Left ventricle myocardium inferior (tissue), 1 donor: ENCODE data around the gene SLFN11. TPM values are rescaled to one million over a fixed set of nuclear protein-coding genes. Genes with fewer than 3 reads are reported as not detected.
"Not testable (repeated sequence)": the region's sequence is repeated elsewhere in the genome, so short reads cannot be mapped to it uniquely, and the experiment has no call there.

Experiments used
- DNase-seq: peaks from one replicate; pipeline ENCODE4 v3.0.0-alpha.2; 2020
- H3K27ac ChIP-seq: fragments of 200-600 bp; replicated peaks from 2 replicates; pipeline ENCODE4 v1.8.0; 2021
- H3K27me3 ChIP-seq: fragments of 200-600 bp; 2 replicates; pipeline ENCODE4 v1.8.0; 2021; ENCODE audit warnings: low read depth
- H3K36me3 ChIP-seq: fragments of 200-600 bp; 2 replicates; pipeline ENCODE4 v1.8.0; 2021
- H3K4me1 ChIP-seq: fragments of 200-600 bp; 2 replicates; pipeline ENCODE4 v1.8.0; 2021
- H3K4me3 ChIP-seq: fragments of 200-600 bp; 2 replicates; pipeline ENCODE4 v1.8.0; 2021; ENCODE audit warnings: mild to moderate bottlenecking, moderate library complexity
- H3K9me3 ChIP-seq: fragments of 200-600 bp; replicated peaks from 2 replicates; pipeline ENCODE4 v1.8.0; 2021
- intact Hi-C: fragments of 100-400 bp; cut with micrococcal nuclease; formaldehyde crosslinking; loops from one replicate; pipeline ENCODE4 v1.11.0; 2022
- total RNA-seq: library from RNA; stranded (reverse); fragmentation: NEBNext Ultra II Directional; extraction: Animal tissue kit (Norgen Biotek cat#: 25700); gene quantifications from one replicate; pipeline ENCODE4 v1.2.1, GENCODE V29; 2021
- TF ChIP-seq, protein P1 (sequence below): fragments of 200-600 bp; IDR thresholded peaks from 2 replicates; pipeline ENCODE4 v1.8.0; 2021; ENCODE audit warnings: antibody characterized with exemption, mild to moderate bottlenecking, borderline replicate concordance
- donor health status: DM: no; HTN: yes; CAD: no; lungs with severe emphysema.

The SLFN11 gene
- total RNA-seq, 1 donor from 2014 or later: 15.1 TPM

DNA sequence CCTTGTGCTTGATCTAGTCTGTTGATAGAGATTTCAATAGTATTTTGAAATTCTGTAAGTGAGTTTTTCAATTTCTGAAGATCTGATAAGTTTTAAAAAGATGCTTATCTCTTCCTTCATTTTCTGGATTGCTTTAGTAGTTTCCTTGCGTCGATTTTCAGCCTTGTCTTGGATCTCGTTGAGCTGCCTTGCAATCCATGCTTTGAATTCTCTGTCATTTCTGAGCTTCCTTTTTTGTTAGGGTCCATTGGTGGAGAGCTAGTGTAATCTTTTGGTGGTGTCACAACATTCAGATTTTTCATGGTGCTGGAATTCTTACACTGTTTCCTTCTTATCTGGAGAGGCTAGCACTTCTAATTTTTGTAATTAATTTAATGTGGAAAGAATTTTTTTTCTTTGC, 61.1 kb downstream of the SLFN11 start:
- peaks cover 37% of the 10 kb centered on the region for H3K4me1 ChIP-seq
- TF ChIP-seq, protein P1, sequence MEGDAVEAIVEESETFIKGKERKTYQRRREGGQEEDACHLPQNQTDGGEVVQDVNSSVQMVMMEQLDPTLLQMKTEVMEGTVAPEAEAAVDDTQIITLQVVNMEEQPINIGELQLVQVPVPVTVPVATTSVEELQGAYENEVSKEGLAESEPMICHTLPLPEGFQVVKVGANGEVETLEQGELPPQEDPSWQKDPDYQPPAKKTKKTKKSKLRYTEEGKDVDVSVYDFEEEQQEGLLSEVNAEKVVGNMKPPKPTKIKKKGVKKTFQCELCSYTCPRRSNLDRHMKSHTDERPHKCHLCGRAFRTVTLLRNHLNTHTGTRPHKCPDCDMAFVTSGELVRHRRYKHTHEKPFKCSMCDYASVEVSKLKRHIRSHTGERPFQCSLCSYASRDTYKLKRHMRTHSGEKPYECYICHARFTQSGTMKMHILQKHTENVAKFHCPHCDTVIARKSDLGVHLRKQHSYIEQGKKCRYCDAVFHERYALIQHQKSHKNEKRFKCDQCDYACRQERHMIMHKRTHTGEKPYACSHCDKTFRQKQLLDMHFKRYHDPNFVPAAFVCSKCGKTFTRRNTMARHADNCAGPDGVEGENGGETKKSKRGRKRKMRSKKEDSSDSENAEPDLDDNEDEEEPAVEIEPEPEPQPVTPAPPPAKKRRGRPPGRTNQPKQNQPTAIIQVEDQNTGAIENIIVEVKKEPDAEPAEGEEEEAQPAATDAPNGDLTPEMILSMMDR: no peak
- no peak overlapping the region for H3K27ac ChIP-seq
- no peak overlapping the region for H3K4me3 ChIP-seq
- no peak for DNase-seq
- no peaks in the 10 kb centered on the region for H3K27me3 ChIP-seq
- H3K36me3 ChIP-seq: no peaks in the 10 kb centered on the region
- H3K9me3 ChIP-seq: peaks cover 12% of the 10 kb centered on the region
- intact Hi-C loops: loop anchor here (2.0 to 5.0 kb wide), 2 partner anchors 120 to 220 kb away; partner anchors contain the start of gene SLFN12

DNA sequence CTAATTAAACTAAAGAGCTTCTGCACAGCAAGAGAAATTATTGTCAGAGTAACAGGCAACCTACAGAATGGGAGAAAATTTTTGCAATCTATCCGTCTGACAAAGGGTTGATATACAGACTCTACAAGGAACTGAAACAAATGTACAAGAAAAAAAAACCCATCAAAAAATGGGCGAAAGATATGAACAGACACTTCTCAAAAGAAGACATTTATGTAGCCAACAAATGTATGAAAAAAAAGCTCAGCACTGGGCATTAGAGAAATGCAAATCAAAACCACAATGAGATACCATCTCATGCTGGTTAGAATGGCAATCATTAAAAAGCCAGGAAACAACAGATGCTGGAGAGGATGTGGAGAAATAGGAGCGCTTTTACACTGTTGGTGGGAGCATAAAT, 64.1 kb downstream of the SLFN11 start:
- H3K4me1 ChIP-seq: peaks cover 19% of the 10 kb centered on the region
- H3K27ac ChIP-seq, intact Hi-C loops, H3K27me3 ChIP-seq, H3K4me3 ChIP-seq, DNase-seq, H3K36me3 ChIP-seq: not testable (repeated sequence)
- peaks cover 13% of the 10 kb centered on the region for H3K9me3 ChIP-seq

Other genes with a start within 250 kb of the SLFN11 start
- gene NLE1, start 231.3 kb downstream of the SLFN11 start, total RNA-seq: 4.2 TPM
- 205 TPM for gene UNC45B, start 225.8 kb downstream of the SLFN11 start, total RNA-seq
- gene SLC35G3, start 179.2 kb downstream of the SLFN11 start, total RNA-seq: not detected
- gene SLFN5, start 130.5 kb downstream of the SLFN11 start, total RNA-seq: 8.6 TPM
- 3.7 TPM for gene SLFN12, start 58.9 kb upstream of the SLFN11 start, total RNA-seq
- 3.4 TPM for gene SLFN13, start 75.1 kb upstream of the SLFN11 start, total RNA-seq
- 0.25 TPM for gene SLFN12L, start 164.1 kb upstream of the SLFN11 start, total RNA-seq
- not detected for gene SLFN14, start 187.2 kb upstream of the SLFN11 start, total RNA-seq
- gene PEX12, start 204.9 kb upstream of the SLFN11 start, total RNA-seq: 8.7 TPM
- gene AP2B1, start 213.7 kb upstream of the SLFN11 start, total RNA-seq: 113 TPM